Right ventricle myocardium superior (tissue), 1 donor: ENCODE results near the gene RPAP3. TPM values are rescaled to one million over a fixed set of nuclear protein-coding genes. Genes with fewer than 3 reads are reported as not detected.

Experiments used
- ATAC-seq: fragments of 200-7000 bp; cut with Tn5 transposase; one replicate; pipeline ENCODE4 v1.9.1; 2020; ENCODE audit warnings: mild to moderate bottlenecking; ENCODE audit not compliant: poor library complexity
- DNase-seq: peaks from one replicate; pipeline ENCODE4 v3.0.0-alpha.2; 2020
- intact Hi-C: fragments of 100-400 bp; cut with DNase I; formaldehyde crosslinking; loops from one replicate; pipeline ENCODE4 v1.11.2; 2022
- total RNA-seq: library from RNA; stranded (reverse); fragmentation: NEBNext Ultra II Directional; extraction: Animal tissue kit (Norgen Biotek cat#: 25700); gene quantifications from one replicate; pipeline ENCODE4 v1.2.1, GENCODE V29; 2021
- donor health status: DM: no; HTN: yes; CAD: no; lungs with severe emphysema.

Gene RPAP3
- total RNA-seq, 1 donor from 2014 or later: 22.7 TPM

- DNase-seq (no peak), ATAC-seq (no peak)
- intact Hi-C loops: no loop called here
Measured at GRCh38 chr12:47744005-47744651, 38.3 kb upstream of the RPAP3 start.

GRCh38 chr12:47743311-47743860, 37.6 kb upstream of the RPAP3 start:
- no peak for ATAC-seq
- DNase-seq: no peak
- intact Hi-C loops: no loop called here

- intact Hi-C loops: no loop called here
- DNase-seq: peak; percentile 73
- no peak for ATAC-seq
Measured at GRCh38 chr12:47742253-47742825, 36.5 kb upstream of the RPAP3 start.

GRCh38 chr12:47741340-47741703, 35.5 kb upstream of the RPAP3 start:
- DNase-seq: peak; percentile 95
- intact Hi-C loops: no loop called here
- ATAC-seq: peak; percentile 9

- intact Hi-C loops: no loop called here
- DNase-seq (no peak), ATAC-seq (no peak)
Measured at GRCh38 chr12:47740606-47741339, 34.9 kb upstream of the RPAP3 start.

GRCh38 chr12:47739979-47740378, 34.1 kb upstream of the RPAP3 start:
- DNase-seq (peak; percentile 77), ATAC-seq (no peak)
- intact Hi-C loops: no loop called here

GRCh38 chr12:47739297-47739696, 33.5 kb upstream of the RPAP3 start:
- intact Hi-C loops: no loop called here
- DNase-seq: no peak
- no peak for ATAC-seq

GRCh38 chr12:47737936-47738594, 32.2 kb upstream of the RPAP3 start:
- DNase-seq: peak; percentile 46
- intact Hi-C loops: no loop called here
- ATAC-seq: no peak

GRCh38 chr12:47736877-47737676, 31.2 kb upstream of the RPAP3 start:
- intact Hi-C loops: no loop called here
- peak; percentile 80 for ATAC-seq
- DNase-seq: peak; percentile 95

- ATAC-seq (peak; percentile 3), DNase-seq (peak; percentile 65)
- intact Hi-C loops: no loop called here
Measured at GRCh38 chr12:47736216-47736615, 30.4 kb upstream of the RPAP3 start.

GRCh38 chr12:47735649-47736048, 29.8 kb upstream of the RPAP3 start:
- peak; percentile 51 for DNase-seq
- intact Hi-C loops: no loop called here
- ATAC-seq: no peak

- intact Hi-C loops: no loop called here
- ATAC-seq (peak; percentile 1), DNase-seq (peak; percentile 79)
Measured at GRCh38 chr12:47734725-47735480, 29.1 kb upstream of the RPAP3 start.

GRCh38 chr12:47733142-47733541, 27.3 kb upstream of the RPAP3 start:
- DNase-seq (no peak), ATAC-seq (no peak)
- intact Hi-C loops: no loop called here

GRCh38 chr12:47732504-47732903, 26.7 kb upstream of the RPAP3 start:
- DNase-seq: no peak
- ATAC-seq: no peak
- intact Hi-C loops: no loop called here

GRCh38 chr12:47731723-47732122, 25.9 kb upstream of the RPAP3 start:
- intact Hi-C loops: no loop called here
- no peak for DNase-seq
- no peak for ATAC-seq

GRCh38 chr12:47730341-47730744, 24.5 kb upstream of the RPAP3 start:
- intact Hi-C loops: no loop called here
- no peak for DNase-seq

GRCh38 chr12:47729233-47729632, 23.4 kb upstream of the RPAP3 start:
- DNase-seq: no peak
- peak; percentile 8 for ATAC-seq
- intact Hi-C loops: no loop called here

More at GRCh38 chr12:47730341-47730744, 24.5 kb upstream of the RPAP3 start:
- ATAC-seq: peak; percentile 44

GRCh38 chr12:47725893-47726292, 20.1 kb upstream of the RPAP3 start:
- ATAC-seq: no peak
- no peak for DNase-seq
- intact Hi-C loops: no loop called here
